Measurements from ENCODE around the gene SEPTIN5. TPM values are rescaled to one million over a fixed set of nuclear protein-coding genes. Genes with fewer than 3 reads are reported as not detected.

The SEPTIN5 gene
- total and polyA plus RNA-seq, 4 experiments from 2014 or later, result not detected

DNA sequence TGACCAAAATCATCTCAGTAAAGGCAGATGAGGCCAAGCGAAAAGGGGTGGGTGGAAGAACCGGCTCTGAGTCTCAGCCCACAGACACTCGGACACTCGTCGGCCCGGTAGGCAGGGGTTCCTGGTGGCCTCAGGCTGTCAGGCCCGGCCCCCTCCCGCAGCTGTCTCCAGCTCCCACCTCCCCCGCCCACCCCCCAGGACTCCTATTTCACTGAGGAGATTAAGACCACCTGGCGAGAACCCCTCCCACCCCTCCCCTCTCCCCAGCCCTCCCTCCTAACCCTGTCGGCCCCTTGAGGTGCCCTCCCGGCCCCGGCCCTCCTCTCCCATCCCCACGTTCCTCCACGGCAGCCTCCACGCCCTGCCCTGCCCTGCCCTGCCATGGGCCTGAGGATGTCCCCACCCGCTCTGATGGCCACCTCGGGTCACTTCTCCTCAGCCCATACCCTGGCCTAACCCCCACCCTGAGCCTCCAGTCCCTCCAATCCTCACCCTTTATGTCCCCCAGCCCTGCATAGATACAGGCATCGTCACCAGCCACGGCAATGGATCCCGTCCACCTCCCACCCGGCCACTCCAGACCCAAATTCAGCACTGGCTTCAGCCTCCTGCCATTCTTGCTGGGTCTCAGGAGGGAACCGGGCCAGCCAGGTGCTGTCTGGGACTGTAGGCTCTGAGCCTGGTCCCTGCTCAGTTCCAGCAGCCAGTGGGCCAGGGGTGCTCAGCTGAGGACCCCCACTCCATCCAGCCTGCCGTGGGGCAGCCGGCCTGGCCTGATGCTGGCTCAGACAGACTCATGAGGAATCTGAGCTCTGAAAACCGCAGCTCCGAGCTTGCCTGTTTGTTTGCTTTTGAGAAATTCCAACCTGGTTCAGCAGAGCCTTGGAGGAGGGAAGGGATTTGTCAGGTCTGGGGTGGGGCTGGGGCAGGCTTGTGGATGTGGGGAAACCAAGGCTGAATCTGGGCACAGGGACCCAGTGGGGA lies 36.5 kb downstream of the SEPTIN5 start:
- Histone ChIP-seq H3K9me3 (ENCODE audit: control insufficient read depth in 1 of 2, low read length in 2 of 2) (no peaks in the 10 kb centered on the region), H3K27ac (ENCODE audit: low read depth, low read length) (no peak overlapping the region), H3K4me3 (ENCODE audit: low read length in 2 of 2) (no peak overlapping the region), H3K4me1 (ENCODE audit: insufficient read depth, low read length) (peaks cover 3% of the 10 kb centered on the region), H3K36me3 (ENCODE audit: insufficient read depth, low read length) (no peaks in the 10 kb centered on the region), H3K27me3 (ENCODE audit: insufficient read depth, low read length) (peaks cover 2% of the 10 kb centered on the region)
- Mint-ChIP-seq H3K27me3 (peaks cover 10 to 19% of the 10 kb centered on the region in 2 donors), H3K27ac (no peak overlapping the region), H3K9me3 (peaks cover 0 to 3% (median 0%) of the 10 kb centered on the region in 8 donors), H3K4me3 (no peak overlapping the region), H3K4me1 (peaks cover 0 to 6% (median 2%) of the 10 kb centered on the region in 4 donors), H3K36me3 (no peaks in the 10 kb centered on the region)
- DNase-seq, result no peak
- POLR2A ChIA-PET (ENCODE audit: partially characterized antibody), result no interaction called here
- intact Hi-C loops (cut with micrococcal nuclease), result no loop called here
- CTCF ChIA-PET (ENCODE audit: partially characterized antibody), result no interaction called here

DNA sequence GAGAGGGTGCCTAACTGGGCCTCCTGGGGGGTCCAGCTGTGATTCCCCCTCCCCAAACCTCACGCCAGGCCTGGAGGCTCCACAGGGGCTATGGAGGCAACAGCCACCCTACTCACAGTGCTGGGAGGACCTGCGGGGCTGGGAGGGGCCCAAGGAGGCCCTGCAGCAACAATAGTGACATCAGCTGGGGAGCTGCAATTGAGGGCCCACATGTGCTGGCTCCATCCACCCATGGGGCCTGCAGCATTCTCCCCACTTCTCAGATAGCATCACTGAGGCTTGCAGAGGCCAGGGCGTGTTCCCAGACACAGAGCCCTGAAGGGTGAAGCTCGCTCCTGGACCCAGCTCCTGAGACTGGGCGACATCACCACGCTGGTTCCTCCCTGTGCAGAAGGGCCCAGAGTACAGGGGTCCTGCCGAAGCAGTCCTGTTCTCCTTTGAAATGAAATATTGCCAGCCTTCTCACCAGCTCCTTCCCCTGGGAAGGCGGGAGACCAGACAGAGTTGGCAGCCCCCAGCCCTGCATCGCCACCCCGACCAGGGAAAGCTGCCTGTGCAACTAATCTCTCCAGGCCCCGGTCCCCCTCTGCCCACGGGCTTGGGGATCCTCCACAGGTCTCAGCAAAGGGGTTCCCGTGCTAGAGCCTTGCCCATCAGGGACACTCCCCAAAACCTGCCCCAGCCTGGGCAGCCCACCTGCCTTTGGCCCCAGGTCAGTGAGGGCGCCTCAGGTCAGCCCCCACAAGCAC lies 37.4 kb downstream of the SEPTIN5 start:
- CTCF ChIA-PET (ENCODE audit: partially characterized antibody), result no interaction called here
- peaks cover 10% of the 10 kb centered on the region for H3K27me3 ChIP-seq (ENCODE audit: insufficient read depth, low read length)

DNA sequence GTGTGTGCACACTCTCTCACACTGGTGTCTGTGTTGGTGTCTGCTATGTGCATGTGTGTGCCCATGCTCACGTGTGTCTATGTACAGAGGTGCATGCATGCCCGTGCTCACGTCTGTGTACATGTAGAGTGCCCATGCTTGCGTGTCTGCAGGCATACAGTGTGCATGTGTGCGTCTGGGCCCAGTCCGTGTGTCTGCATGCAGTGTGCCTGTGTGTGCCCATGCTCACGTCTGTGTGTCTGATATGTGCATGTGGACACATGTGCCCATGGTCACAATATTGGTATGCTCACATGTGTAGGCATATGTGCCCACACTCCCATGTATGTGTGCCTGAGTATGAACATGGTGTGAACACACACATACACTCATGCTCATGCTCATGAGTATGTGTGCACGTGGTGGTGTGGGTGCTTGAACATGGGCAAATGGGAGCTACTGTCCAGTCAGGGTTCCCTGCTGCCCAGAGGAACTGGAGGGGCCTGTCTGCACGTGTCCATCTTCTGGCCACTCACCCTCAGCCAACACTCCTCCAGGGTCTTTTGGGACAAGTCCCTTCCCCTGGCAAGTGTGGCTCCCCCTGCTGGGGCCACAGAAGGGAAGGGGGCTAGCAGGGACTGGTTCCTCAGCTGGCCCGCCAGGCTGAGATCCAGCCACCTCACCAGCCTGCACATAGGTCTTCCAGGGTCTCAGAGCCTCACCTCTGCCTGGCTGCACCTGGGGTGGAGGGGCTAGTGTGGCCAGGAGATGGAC lies 39.0 kb downstream of the SEPTIN5 start:
- Histone ChIP-seq H3K4me3 (ENCODE audit: low read length in 2 of 2) (no peak overlapping the region), H3K4me1 (ENCODE audit: insufficient read depth, low read length) (peaks cover 19% of the 10 kb centered on the region), H3K27ac (ENCODE audit: low read depth, low read length) (no peak overlapping the region), H3K36me3 (ENCODE audit: insufficient read depth, low read length) (no peaks in the 10 kb centered on the region), H3K27me3 (ENCODE audit: insufficient read depth, low read length) (peaks cover 14% of the 10 kb centered on the region), H3K9me3 (ENCODE audit: control insufficient read depth in 1 of 2, low read length in 2 of 2) (no peaks in the 10 kb centered on the region)
- POLR2A ChIA-PET (ENCODE audit: partially characterized antibody), result no interaction called here
- Mint-ChIP-seq H3K36me3 (no peaks in the 10 kb centered on the region), H3K4me1 (peaks cover 9 to 26% (median 17%) of the 10 kb centered on the region in 4 donors), H3K9me3 (peaks cover 0 to 3% (median 0%) of the 10 kb centered on the region in 8 donors), H3K4me3 (no peak overlapping the region), H3K27ac (no peak overlapping the region), H3K27me3 (peaks cover 28% of the 10 kb centered on the region in 2 donors)
- intact Hi-C loops (cut with micrococcal nuclease), result no loop called here
- no peak for DNase-seq
- CTCF ChIA-PET (ENCODE audit: partially characterized antibody), result interaction anchor here (5.8 kb wide), 1 partner anchor 159 kb away, joined by 61 read pairs; no protein-coding TSS in a partner anchor

More for the DNA sequence above, 37.4 kb downstream of the SEPTIN5 start:
- Histone ChIP-seq H3K4me3 (ENCODE audit: low read length in 2 of 2) (no peak overlapping the region), H3K27ac (ENCODE audit: low read depth, low read length) (no peak overlapping the region), H3K36me3 (ENCODE audit: insufficient read depth, low read length) (no peaks in the 10 kb centered on the region), H3K9me3 (ENCODE audit: control insufficient read depth in 1 of 2, low read length in 2 of 2) (no peaks in the 10 kb centered on the region), H3K4me1 (ENCODE audit: insufficient read depth, low read length) (peaks cover 11% of the 10 kb centered on the region)
- H3K27ac Mint-ChIP-seq, result no peak overlapping the region
- POLR2A ChIA-PET (ENCODE audit: partially characterized antibody), result no interaction called here
- no peaks in the 10 kb centered on the region for H3K36me3 Mint-ChIP-seq
- intact Hi-C loops (cut with micrococcal nuclease), result no loop called here
- no peak for DNase-seq
- peaks cover 17 to 23% of the 10 kb centered on the region in 2 donors for H3K27me3 Mint-ChIP-seq
- H3K9me3 Mint-ChIP-seq, result peaks cover 0 to 3% (median 0%) of the 10 kb centered on the region in 8 donors
- no peak overlapping the region for H3K4me3 Mint-ChIP-seq
- H3K4me1 Mint-ChIP-seq, result peaks cover 4 to 14% (median 8%) of the 10 kb centered on the region in 4 donors

DNA sequence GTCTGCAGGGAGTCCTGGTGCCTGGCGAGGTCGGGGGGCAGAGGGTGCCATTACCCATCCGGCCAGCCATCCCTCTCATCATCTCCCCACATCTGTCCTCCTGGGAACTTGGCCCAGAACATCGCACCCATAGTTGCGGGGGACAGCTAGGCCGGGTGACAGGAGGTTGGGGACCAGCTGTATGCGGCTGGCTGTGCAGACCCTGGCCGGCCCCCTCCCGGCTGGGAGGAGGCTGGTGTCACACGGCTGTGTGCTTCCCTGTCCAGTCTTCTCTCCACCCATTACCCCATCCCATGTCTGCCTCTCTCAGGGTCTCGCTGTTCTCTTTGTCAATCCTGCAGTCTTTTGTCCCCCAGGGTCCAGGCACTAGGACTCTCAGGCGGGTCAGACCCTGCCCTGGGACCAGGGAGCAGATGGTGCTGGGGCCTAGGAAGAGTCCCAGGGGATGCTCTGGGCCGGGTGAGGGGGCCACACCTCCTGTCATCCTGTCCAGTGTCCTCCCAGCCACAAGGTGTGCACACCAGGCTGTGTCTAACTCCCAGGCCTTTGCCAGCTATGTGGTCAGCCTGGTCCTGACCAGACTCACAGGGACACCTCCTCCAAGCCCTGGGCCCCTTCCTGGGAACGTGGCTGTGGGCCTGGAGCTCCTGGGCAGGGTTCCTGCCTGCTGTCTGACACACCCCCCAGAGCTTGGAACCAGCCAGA lies 39.8 kb downstream of the SEPTIN5 start:
- ChIA-PET POLR2A (ENCODE audit: partially characterized antibody) (no interaction called here), CTCF (ENCODE audit: partially characterized antibody) (interaction anchor here (5.8 kb wide), 1 partner anchor 158 kb away, joined by 61 read pairs; no protein-coding TSS in a partner anchor)
- Histone ChIP-seq H3K4me1 (ENCODE audit: insufficient read depth, low read length) (peaks cover 21% of the 10 kb centered on the region), H3K27me3 (ENCODE audit: insufficient read depth, low read length) (peaks cover 14% of the 10 kb centered on the region), H3K27ac (ENCODE audit: low read depth, low read length) (no peak overlapping the region), H3K4me3 (ENCODE audit: low read length in 2 of 2) (no peak overlapping the region), H3K36me3 (ENCODE audit: insufficient read depth, low read length) (no peaks in the 10 kb centered on the region), H3K9me3 (ENCODE audit: control insufficient read depth in 1 of 2, low read length in 2 of 2) (no peaks in the 10 kb centered on the region)
- Mint-ChIP-seq H3K4me1 (peaks cover 9 to 26% (median 17%) of the 10 kb centered on the region in 4 donors), H3K9me3 (peaks cover 0 to 3% (median 0%) of the 10 kb centered on the region in 8 donors), H3K27me3 (peaks cover 28% of the 10 kb centered on the region in 2 donors), H3K4me3 (no peak overlapping the region), H3K27ac (no peak overlapping the region), H3K36me3 (no peaks in the 10 kb centered on the region)
- DNase-seq, result no peak
- intact Hi-C loops (cut with micrococcal nuclease), result no loop called here

DNA sequence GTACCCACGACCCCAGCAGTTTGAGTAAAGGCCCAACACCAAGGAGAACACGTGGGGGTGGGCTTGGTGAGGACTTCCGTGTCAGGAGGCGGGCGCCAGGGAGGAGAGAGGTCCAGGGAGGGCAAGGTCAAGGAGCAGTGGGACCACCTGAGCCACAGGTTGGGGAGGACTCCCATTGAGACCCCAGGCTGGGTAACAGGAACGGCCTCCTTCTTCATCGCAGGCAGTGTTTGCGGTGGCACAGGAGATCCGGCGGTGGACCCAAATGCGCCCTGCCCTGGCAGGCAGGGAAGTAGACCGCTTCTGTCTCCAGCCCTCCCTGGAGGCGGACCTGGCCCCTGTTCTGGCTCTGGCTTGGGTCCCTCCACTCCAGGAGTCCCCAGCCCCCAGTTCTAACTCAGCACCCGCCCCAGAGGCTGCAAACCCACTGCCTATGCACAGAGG lies 40.4 kb downstream of the SEPTIN5 start:
- H3K4me1 ChIP-seq (ENCODE audit: insufficient read depth, low read length), result peaks cover 27% of the 10 kb centered on the region
- CTCF ChIA-PET (ENCODE audit: partially characterized antibody), result interaction anchor here (5.8 kb wide), 1 partner anchor 158 kb away, joined by 61 read pairs; no protein-coding TSS in a partner anchor
- no peak overlapping the region for H3K27ac ChIP-seq (ENCODE audit: low read depth, low read length)
- H3K36me3 Mint-ChIP-seq, result no peaks in the 10 kb centered on the region
- peaks cover 16% of the 10 kb centered on the region for H3K27me3 ChIP-seq (ENCODE audit: insufficient read depth, low read length)
- no peak overlapping the region for H3K4me3 ChIP-seq (ENCODE audit: low read length in 2 of 2)
- peaks cover 0 to 4% (median 0%) of the 10 kb centered on the region in 8 donors for H3K9me3 Mint-ChIP-seq
- H3K27me3 Mint-ChIP-seq, result peaks cover 31 to 32% of the 10 kb centered on the region in 2 donors
- POLR2A ChIA-PET (ENCODE audit: partially characterized antibody), result no interaction called here
- no peak overlapping the region for H3K27ac Mint-ChIP-seq
- intact Hi-C loops (cut with micrococcal nuclease), result loop anchor here (5.0 kb wide), 1 partner anchor 138 kb away; no protein-coding TSS in a partner anchor
- no peaks in the 10 kb centered on the region for H3K9me3 ChIP-seq (ENCODE audit: control insufficient read depth in 1 of 2, low read length in 2 of 2)
- no peaks in the 10 kb centered on the region for H3K36me3 ChIP-seq (ENCODE audit: insufficient read depth, low read length)
- H3K4me3 Mint-ChIP-seq, result peak overlapping the region in 1 of 8 donors; percentile 8
- DNase-seq, result no peak
- peaks cover 13 to 30% (median 19%) of the 10 kb centered on the region in 4 donors for H3K4me1 Mint-ChIP-seq

DNA sequence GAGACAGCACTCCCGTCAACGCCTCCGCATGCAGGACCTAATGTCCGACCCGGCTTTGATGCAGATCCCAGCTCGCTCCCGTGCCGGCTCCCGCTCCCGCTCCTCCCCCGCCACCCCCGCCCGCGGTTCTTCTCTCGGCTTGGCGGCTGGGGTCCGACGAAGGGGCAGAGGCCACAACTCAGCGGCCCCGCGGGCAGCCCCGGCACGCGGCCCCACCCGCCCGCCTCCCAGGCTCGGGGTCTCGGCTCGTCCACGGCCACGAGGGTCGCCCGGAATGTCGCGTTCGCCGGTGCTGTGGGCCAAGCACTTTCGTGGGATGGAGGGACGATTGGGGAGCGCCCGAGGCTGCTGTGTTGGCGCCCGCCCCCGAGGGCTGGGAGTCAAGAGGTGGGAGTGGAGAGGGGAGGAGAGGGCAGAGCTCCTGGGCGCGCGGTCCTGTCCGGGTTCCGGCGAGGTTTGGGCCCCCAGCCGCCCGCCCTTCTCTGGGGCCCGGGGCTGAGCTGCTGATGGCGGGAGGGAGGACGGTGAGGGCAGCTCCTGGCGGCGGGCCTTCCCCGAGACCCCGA lies 40.9 kb downstream of the SEPTIN5 start:
- Histone ChIP-seq H3K9me3 (ENCODE audit: control insufficient read depth in 1 of 2, low read length in 2 of 2) (no peaks in the 10 kb centered on the region), H3K4me1 (ENCODE audit: insufficient read depth, low read length) (peaks cover 32% of the 10 kb centered on the region), H3K36me3 (ENCODE audit: insufficient read depth, low read length) (no peaks in the 10 kb centered on the region), H3K27me3 (ENCODE audit: insufficient read depth, low read length) (peaks cover 21% of the 10 kb centered on the region), H3K4me3 (ENCODE audit: low read length in 2 of 2) (no peak overlapping the region), H3K27ac (ENCODE audit: low read depth, low read length) (no peak overlapping the region)
- CTCF ChIA-PET (ENCODE audit: partially characterized antibody), result interaction anchor here (1.7 to 5.8 kb wide), 3 partner anchors 131 to 157 kb away, joined by 7 to 61 read pairs (median 9); no protein-coding TSS in a partner anchor
- Mint-ChIP-seq H3K9me3 (peaks cover 0 to 5% (median 0%) of the 10 kb centered on the region in 8 donors), H3K27me3 (peaks cover 36 to 37% of the 10 kb centered on the region in 2 donors), H3K27ac (no peak overlapping the region), H3K36me3 (no peaks in the 10 kb centered on the region), H3K4me1 (peaks cover 17 to 35% (median 24%) of the 10 kb centered on the region in 4 donors), H3K4me3 (peak overlapping the region in 2 of 8 donors; percentile 23 to 83)
- POLR2A ChIA-PET (ENCODE audit: partially characterized antibody), result no interaction called here
- intact Hi-C loops (cut with micrococcal nuclease), result loop anchor here (5.0 kb wide), 1 partner anchor 137 kb away; no protein-coding TSS in a partner anchor
- no peak for DNase-seq
